HEK293 (cell line): Measurements from ENCODE around the gene APOO.
A peak's percentile ranks its signal among the peaks of the same experiment; 100 is the strongest.

ENCODE experiments used
- CTCF ChIA-PET: fragments of 350-600 bp; formaldehyde crosslinking; extraction: SDS; loops from one replicate; lab custom pipeline; 2021; ENCODE audit warnings: antibody characterized with exemption; lab: Yijun Ruan, JAX
- POLR2A ChIA-PET: fragments of 300-600 bp; formaldehyde crosslinking; extraction: SDS; loops from one replicate; lab custom pipeline; 2020; ENCODE audit warnings: antibody characterized with exemption, inconsistent platforms; lab: Yijun Ruan, JAX
- H3K27ac ChIP-seq: fragments of 200-500 bp; sonication (Bioruptor generic); 2 replicates; pipeline ENCODE4 v1.5.1; 2014; ENCODE audit warnings: low read depth, low read length, control low read depth, inconsistent platforms; ENCODE audit errors: extremely low read depth
- H3K36me3 ChIP-seq, 2 experiments: fragments of 200-500 bp in 1 of 2; sonication (Bioruptor generic) in 1 of 2; 1 replicate in 1 of 2; 2 replicates in 1 of 2; pipeline ENCODE4 v1.5.1; 2014 to 2017; ENCODE audit warnings: inconsistent platforms in 2 of 2, low read length in 2 of 2; ENCODE audit not compliant: control insufficient read depth in 2 of 2, insufficient read depth in 1 of 2
- H3K4me1 ChIP-seq: fragments of 200-500 bp; sonication (Bioruptor generic); 2 replicates; pipeline ENCODE4 v1.5.1; 2014; ENCODE audit warnings: mild to moderate bottlenecking, low read length, inconsistent platforms; ENCODE audit not compliant: control insufficient read depth, insufficient read depth
- H3K4me3 ChIP-seq: 2 replicates; pipeline ENCODE4 v1.5.1; 2011; ENCODE audit warnings: low read depth, mild to moderate bottlenecking, control low read depth, low read length, moderate library complexity
- H3K9me3 ChIP-seq: fragments of 200-500 bp; sonication (Bioruptor generic); 2 replicates; pipeline ENCODE4 v1.5.1; 2014; ENCODE audit warnings: low read depth, low read length, inconsistent platforms; ENCODE audit not compliant: control insufficient read depth, insufficient read depth
- HOXA7 ChIP-seq: sonication (generic); formaldehyde crosslinking; IDR thresholded peaks from 2 replicates; pipeline ENCODE4 v1.8.1; 2022; ENCODE audit warnings: missing genetic modification reagents, borderline replicate concordance
- HOXC10 ChIP-seq: sonication (generic); formaldehyde crosslinking; IDR thresholded peaks from 2 replicates; pipeline ENCODE4 v1.8.1; 2023; ENCODE audit warnings: mild to moderate bottlenecking, missing genetic modification reagents
- SCRT2 ChIP-seq: fragments of 450-650 bp; formaldehyde crosslinking; IDR thresholded peaks from 2 replicates; pipeline ENCODE4 v1.5.1; 2016; ENCODE audit warnings: missing biosample characterization, missing genetic modification characterization
- SETDB1 ChIP-seq: IDR thresholded peaks from one replicate; pipeline ENCODE4 v1.6.1; 2017; ENCODE audit warnings: mild to moderate bottlenecking, low read length, moderate library complexity, mixed read lengths; ENCODE audit not compliant: insufficient read length
- SP2 ChIP-seq: fragments of 450-650 bp; formaldehyde crosslinking; IDR thresholded peaks from 2 replicates; pipeline ENCODE4 v1.5.1; 2016; ENCODE audit warnings: missing biosample characterization, missing genetic modification characterization
- TRIM28 ChIP-seq: IDR thresholded peaks from 2 replicates; pipeline ENCODE4 v1.6.1; 2011; ENCODE audit warnings: low read length, control low read depth, borderline replicate concordance
- YY2 ChIP-seq: fragments of 450-650 bp; formaldehyde crosslinking; IDR thresholded peaks from 2 replicates; pipeline ENCODE4 v1.5.1; 2016; ENCODE audit warnings: missing biosample characterization, missing genetic modification characterization
- ZBTB17 ChIP-seq: fragments of 450-650 bp; formaldehyde crosslinking; IDR thresholded peaks from 2 replicates; pipeline ENCODE4 v1.5.1; 2016; ENCODE audit warnings: missing biosample characterization, missing genetic modification characterization
- ZFP41 ChIP-seq: fragments of 450-650 bp; formaldehyde crosslinking; IDR thresholded peaks from 2 replicates; pipeline ENCODE4 v1.5.1; 2016; ENCODE audit warnings: missing biosample characterization, missing genetic modification characterization, borderline replicate concordance
- ZIC2 ChIP-seq: fragments of 450-650 bp; formaldehyde crosslinking; IDR thresholded peaks from 2 replicates; pipeline ENCODE4 v1.5.1; 2016; ENCODE audit warnings: missing biosample characterization, missing genetic modification characterization
- ZNF10 ChIP-seq: fragments of 450-650 bp; formaldehyde crosslinking; IDR thresholded peaks from 2 replicates; pipeline ENCODE4 v1.5.1; 2017; ENCODE audit warnings: missing biosample characterization, missing genetic modification characterization
- ZNF292 ChIP-seq: fragments of 450-650 bp; formaldehyde crosslinking; IDR thresholded peaks from 2 replicates; pipeline ENCODE4 v1.5.1; 2016; ENCODE audit warnings: low read depth, missing biosample characterization, missing genetic modification characterization, borderline replicate concordance
- ZNF416 ChIP-seq: fragments of 450-650 bp; formaldehyde crosslinking; IDR thresholded peaks from 2 replicates; pipeline ENCODE4 v1.5.1; 2016; ENCODE audit warnings: missing biosample characterization, missing genetic modification characterization
- ZNF426 ChIP-seq: fragments of 450-650 bp; formaldehyde crosslinking; IDR thresholded peaks from 2 replicates; pipeline ENCODE4 v1.5.1; 2017; ENCODE audit warnings: missing biosample characterization, missing genetic modification characterization, mild to moderate bottlenecking, inconsistent platforms, moderate library complexity
- ZNF530 ChIP-seq: fragments of 450-650 bp; formaldehyde crosslinking; IDR thresholded peaks from 2 replicates; pipeline ENCODE4 v1.5.1; 2016; ENCODE audit warnings: low read depth, missing biosample characterization, missing genetic modification characterization
- ZNF571 ChIP-seq: fragments of 450-650 bp; formaldehyde crosslinking; IDR thresholded peaks from 2 replicates; pipeline ENCODE4 v1.5.0; 2017; ENCODE audit warnings: missing biosample characterization, missing genetic modification characterization
- ZNF660 ChIP-seq: fragments of 450-650 bp; IDR thresholded peaks from 2 replicates; pipeline ENCODE4 v1.5.1; 2018; ENCODE audit warnings: missing biosample characterization, mild to moderate bottlenecking, missing genetic modification characterization
- TF ChIP-seq, protein P1 (sequence below): fragments of 450-650 bp; formaldehyde crosslinking; IDR thresholded peaks from 2 replicates; pipeline ENCODE4 v1.5.1; 2016; ENCODE audit warnings: missing biosample characterization, missing genetic modification characterization
- TF ChIP-seq, protein P2 (sequence below): fragments of 450-650 bp; IDR thresholded peaks from 2 replicates; pipeline ENCODE4 v1.5.1; 2018; ENCODE audit warnings: missing biosample characterization, mild to moderate bottlenecking, missing genetic modification characterization
- TF ChIP-seq, protein P3 (sequence below): fragments of 450-650 bp; formaldehyde crosslinking; IDR thresholded peaks from 2 replicates; pipeline ENCODE4 v1.5.1; 2016; ENCODE audit warnings: missing biosample characterization, missing genetic modification characterization
- TF ChIP-seq, protein P4 (sequence below): fragments of 450-650 bp; formaldehyde crosslinking; IDR thresholded peaks from 2 replicates; pipeline ENCODE4 v1.5.1; 2016; ENCODE audit warnings: missing biosample characterization, missing genetic modification characterization
- TF ChIP-seq, protein P5 (sequence below): fragments of 450-650 bp; formaldehyde crosslinking; IDR thresholded peaks from 2 replicates; pipeline ENCODE4 v1.5.1; 2016; ENCODE audit warnings: missing biosample characterization, missing genetic modification characterization
- TF ChIP-seq, protein P6 (sequence below): IDR thresholded peaks from 2 replicates; pipeline ENCODE4 v1.6.1; 2011; ENCODE audit warnings: mild to moderate bottlenecking, low read depth, low read length, borderline replicate concordance
- TF ChIP-seq, protein P7 (sequence below): fragments of 450-650 bp; formaldehyde crosslinking; IDR thresholded peaks from 2 replicates; pipeline ENCODE4 v1.5.1; 2016; ENCODE audit warnings: missing biosample characterization, missing genetic modification characterization
- TF ChIP-seq, protein P8 (sequence below): fragments of 450-650 bp; formaldehyde crosslinking; IDR thresholded peaks from 2 replicates; pipeline ENCODE4 v1.5.1; 2017; ENCODE audit warnings: missing biosample characterization, mild to moderate bottlenecking, missing genetic modification characterization, moderate library complexity

Gene APOO

DNA sequence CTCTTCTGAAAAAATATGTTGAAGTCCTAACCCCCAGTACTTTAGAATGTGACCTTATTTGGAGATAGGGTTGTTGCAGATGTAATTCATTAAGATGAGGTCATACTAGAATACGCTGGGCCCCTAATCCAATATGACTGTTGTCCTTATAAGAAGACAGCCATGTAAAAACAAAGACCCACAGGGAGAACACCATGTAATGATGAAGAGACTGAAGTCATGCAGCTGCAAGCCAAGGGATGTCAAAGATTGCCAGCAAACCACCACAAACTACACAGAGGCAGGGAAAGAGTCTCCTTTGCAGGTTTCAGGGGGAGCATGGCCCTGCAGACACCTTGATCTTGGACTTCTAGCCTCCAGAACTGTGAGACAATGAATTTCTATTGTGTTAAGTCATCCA is 37.5 kb upstream of the APOO start (continued):
- no peak for TF ChIP-seq ZNF416 (tag by site-specific recombination)
- TF ChIP-seq YY2: no peak
- TF ChIP-seq, protein P1, sequence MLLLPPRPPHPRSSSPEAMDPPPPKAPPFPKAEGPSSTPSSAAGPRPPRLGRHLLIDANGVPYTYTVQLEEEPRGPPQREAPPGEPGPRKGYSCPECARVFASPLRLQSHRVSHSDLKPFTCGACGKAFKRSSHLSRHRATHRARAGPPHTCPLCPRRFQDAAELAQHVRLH: no peak
- no peak for TF ChIP-seq SCRT2 (tag by site-specific recombination)
- no peak for TF ChIP-seq ZNF530 (tag by site-specific recombination)

DNA sequence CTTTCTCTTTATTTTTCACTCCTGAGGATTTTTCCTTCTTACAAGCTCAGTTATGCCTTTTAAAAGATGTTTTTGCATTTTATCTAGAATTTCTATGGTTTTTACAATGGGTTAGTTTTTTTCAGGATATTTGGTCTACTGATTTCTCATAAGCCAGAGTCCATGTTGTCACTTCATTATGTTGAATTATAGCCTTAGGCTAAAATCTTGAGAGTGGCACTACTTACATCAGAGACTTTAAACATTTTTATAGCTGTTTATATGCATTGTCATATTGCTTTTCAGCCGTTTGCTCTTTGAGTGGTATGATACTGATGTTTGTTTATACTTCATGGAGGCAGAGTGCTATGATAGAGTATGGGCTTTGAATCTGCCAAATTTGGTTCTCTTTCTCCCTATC is 36.5 kb upstream of the APOO start:
- Histone ChIP-seq H3K4me1 (no peaks in the 10 kb centered on the region; the same call in 1 of the 2 replicates), H3K27ac (peak overlapping the region; percentile 11; the same call in 1 of the 2 replicates), H3K4me3 (no peak overlapping the region), H3K9me3 (no peaks in the 10 kb centered on the region), H3K36me3 (no peaks in the 10 kb centered on the region)
- POLR2A ChIA-PET: interaction anchor here (0.7 kb wide), 1 partner anchor 110 kb away, joined by 3 read pairs; no protein-coding TSS in a partner anchor
- CTCF ChIA-PET: interaction anchor here (1.6 kb wide), 1 partner anchor 11 kb away, joined by 3 read pairs; no protein-coding TSS in a partner anchor
- TF ChIP-seq ZNF660 (tag by site-specific recombination) (no peak), TRIM28 (no peak; the same call in 1 of the 2 replicates), ZNF10 (peak; percentile 66; the same call in 1 of the 2 replicates), ZNF426 (tag by site-specific recombination) (no peak), ZNF292 (tag by site-specific recombination) (no peak), SETDB1 (no peak), ZFP41 (no peak), ZNF571 (no peak), ZIC2 (tag by site-specific recombination) (no peak), SP2 (tag by site-specific recombination) (no peak; the same call in 1 of the 2 replicates), ZBTB17 (tag by site-specific recombination) (peak; percentile 69), HOXC10 (no peak), YY2 (no peak), HOXA7 (CRISPR knock-in tag) (no peak)
- TF ChIP-seq, protein P2, sequence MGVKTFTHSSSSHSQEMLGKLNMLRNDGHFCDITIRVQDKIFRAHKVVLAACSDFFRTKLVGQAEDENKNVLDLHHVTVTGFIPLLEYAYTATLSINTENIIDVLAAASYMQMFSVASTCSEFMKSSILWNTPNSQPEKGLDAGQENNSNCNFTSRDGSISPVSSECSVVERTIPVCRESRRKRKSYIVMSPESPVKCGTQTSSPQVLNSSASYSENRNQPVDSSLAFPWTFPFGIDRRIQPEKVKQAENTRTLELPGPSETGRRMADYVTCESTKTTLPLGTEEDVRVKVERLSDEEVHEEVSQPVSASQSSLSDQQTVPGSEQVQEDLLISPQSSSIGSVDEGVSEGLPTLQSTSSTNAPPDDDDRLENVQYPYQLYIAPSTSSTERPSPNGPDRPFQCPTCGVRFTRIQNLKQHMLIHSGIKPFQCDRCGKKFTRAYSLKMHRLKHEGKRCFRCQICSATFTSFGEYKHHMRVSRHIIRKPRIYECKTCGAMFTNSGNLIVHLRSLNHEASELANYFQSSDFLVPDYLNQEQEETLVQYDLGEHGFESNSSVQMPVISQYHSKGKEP: peak; percentile 85
- TF ChIP-seq, protein P3, sequence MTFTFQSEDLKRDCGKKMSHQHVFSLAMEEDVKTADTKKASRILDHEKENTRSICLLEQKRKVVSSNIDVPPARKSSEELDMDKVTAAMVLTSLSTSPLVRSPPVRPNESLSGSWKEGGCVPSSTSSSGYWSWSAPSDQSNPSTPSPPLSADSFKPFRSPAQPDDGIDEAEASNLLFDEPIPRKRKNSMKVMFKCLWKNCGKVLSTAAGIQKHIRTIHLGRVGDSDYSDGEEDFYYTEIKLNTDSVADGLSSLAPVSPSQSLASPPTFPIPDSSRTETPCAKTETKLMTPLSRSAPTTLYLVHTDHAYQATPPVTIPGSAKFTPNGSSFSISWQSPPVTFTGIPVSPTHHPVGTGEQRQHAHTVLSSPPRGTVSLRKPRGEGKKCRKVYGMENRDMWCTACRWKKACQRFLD (tag by site-specific recombination): no peak
- TF ChIP-seq, protein P4, sequence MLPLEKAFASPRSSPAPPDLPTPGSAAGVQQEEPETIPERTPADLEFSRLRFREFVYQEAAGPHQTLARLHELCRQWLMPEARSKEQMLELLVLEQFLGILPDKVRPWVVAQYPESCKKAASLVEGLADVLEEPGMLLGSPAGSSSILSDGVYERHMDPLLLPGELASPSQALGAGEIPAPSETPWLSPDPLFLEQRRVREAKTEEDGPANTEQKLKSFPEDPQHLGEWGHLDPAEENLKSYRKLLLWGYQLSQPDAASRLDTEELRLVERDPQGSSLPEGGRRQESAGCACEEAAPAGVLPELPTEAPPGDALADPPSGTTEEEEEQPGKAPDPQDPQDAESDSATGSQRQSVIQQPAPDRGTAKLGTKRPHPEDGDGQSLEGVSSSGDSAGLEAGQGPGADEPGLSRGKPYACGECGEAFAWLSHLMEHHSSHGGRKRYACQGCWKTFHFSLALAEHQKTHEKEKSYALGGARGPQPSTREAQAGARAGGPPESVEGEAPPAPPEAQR: no peak
- TF ChIP-seq, protein P5, sequence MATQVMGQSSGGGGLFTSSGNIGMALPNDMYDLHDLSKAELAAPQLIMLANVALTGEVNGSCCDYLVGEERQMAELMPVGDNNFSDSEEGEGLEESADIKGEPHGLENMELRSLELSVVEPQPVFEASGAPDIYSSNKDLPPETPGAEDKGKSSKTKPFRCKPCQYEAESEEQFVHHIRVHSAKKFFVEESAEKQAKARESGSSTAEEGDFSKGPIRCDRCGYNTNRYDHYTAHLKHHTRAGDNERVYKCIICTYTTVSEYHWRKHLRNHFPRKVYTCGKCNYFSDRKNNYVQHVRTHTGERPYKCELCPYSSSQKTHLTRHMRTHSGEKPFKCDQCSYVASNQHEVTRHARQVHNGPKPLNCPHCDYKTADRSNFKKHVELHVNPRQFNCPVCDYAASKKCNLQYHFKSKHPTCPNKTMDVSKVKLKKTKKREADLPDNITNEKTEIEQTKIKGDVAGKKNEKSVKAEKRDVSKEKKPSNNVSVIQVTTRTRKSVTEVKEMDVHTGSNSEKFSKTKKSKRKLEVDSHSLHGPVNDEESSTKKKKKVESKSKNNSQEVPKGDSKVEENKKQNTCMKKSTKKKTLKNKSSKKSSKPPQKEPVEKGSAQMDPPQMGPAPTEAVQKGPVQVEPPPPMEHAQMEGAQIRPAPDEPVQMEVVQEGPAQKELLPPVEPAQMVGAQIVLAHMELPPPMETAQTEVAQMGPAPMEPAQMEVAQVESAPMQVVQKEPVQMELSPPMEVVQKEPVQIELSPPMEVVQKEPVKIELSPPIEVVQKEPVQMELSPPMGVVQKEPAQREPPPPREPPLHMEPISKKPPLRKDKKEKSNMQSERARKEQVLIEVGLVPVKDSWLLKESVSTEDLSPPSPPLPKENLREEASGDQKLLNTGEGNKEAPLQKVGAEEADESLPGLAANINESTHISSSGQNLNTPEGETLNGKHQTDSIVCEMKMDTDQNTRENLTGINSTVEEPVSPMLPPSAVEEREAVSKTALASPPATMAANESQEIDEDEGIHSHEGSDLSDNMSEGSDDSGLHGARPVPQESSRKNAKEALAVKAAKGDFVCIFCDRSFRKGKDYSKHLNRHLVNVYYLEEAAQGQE: no peak
- TF ChIP-seq, protein P6, sequence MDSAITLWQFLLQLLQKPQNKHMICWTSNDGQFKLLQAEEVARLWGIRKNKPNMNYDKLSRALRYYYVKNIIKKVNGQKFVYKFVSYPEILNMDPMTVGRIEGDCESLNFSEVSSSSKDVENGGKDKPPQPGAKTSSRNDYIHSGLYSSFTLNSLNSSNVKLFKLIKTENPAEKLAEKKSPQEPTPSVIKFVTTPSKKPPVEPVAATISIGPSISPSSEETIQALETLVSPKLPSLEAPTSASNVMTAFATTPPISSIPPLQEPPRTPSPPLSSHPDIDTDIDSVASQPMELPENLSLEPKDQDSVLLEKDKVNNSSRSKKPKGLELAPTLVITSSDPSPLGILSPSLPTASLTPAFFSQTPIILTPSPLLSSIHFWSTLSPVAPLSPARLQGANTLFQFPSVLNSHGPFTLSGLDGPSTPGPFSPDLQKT: no peak
- TF ChIP-seq, protein P7, sequence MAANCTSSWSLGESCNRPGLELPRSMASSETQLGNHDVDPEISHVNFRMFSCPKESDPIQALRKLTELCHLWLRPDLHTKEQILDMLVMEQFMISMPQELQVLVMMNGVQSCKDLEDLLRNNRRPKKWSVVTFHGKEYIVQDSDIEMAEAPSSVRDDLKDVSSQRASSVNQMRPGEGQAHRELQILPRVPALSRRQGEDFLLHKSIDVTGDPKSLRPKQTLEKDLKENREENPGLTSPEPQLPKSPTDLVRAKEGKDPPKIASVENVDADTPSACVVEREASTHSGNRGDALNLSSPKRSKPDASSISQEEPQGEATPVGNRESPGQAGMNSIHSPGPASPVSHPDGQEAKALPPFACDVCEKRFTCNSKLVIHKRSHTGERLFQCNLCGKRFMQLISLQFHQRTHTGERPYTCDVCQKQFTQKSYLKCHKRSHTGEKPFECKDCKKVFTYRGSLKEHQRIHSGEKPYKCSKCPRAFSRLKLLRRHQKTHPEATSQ (tag by site-specific recombination): 0 out of 2 replicates have a peak, but pooled peaks have one; percentile 27
- TF ChIP-seq, protein P8, sequence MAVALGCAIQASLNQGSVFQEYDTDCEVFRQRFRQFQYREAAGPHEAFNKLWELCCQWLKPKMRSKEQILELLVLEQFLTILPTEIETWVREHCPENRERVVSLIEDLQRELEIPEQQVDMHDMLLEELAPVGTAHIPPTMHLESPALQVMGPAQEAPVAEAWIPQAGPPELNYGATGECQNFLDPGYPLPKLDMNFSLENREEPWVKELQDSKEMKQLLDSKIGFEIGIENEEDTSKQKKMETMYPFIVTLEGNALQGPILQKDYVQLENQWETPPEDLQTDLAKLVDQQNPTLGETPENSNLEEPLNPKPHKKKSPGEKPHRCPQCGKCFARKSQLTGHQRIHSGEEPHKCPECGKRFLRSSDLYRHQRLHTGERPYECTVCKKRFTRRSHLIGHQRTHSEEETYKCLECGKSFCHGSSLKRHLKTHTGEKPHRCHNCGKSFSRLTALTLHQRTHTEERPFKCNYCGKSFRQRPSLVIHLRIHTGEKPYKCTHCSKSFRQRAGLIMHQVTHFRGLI (tag by site-specific recombination): peak; percentile 38; the same call in 1 of the 2 replicates
